GM11168 (cell line): ENCODE results near the gene TRAK2.
"Not testable (repeated sequence)": the region's sequence is repeated elsewhere in the genome, so short reads cannot be mapped to it uniquely, and the experiment has no call there.

ENCODE experiments used
- in situ Hi-C: fragments of 300-500 bp; cut with MboI; formaldehyde crosslinking; loops from one replicate; pipeline ENCODE4 v1.12.0; 2022; ENCODE audit warnings: low sequenced_read_pairs; ENCODE audit not compliant: unreplicated experiment

Gene TRAK2

DNA sequence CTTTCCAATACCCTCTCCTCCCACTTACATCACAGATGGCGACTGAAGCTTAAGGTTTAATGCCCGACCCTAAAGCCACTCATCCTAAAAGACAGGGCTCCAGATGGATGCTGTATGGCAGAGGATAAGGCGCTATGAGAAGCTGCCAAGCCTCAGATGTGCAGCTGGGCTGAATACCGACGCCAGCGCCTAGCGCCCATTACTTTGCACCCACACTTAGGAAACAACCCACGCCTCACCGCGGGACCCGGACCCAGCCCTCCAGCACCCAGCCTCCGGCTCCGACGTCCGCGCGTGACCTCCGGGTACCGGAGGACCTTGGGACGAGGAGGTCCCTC lies 335 bp downstream of the TRAK2 start:
- in situ Hi-C loops: no loop called here

DNA sequence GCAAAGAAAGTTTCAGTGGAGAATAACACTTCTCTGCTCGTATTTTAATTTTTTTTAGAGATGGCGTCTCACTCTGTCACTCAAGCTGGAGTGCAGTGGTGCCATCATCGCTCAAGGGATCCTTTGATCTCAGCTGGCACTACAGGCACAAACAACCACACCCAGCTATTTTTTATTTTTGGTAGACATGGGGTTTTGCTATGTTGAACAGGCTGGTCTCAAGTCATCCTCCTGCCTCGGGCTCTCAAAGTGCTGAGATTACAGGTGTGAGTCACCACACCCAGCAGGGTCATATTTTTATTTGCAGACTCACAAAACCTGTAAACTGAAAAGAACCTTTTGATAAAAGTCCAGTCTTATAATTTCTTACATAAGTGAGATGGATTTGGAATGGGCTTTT lies 2.6 kb downstream of the TRAK2 start:
- in situ Hi-C loops: no loop called here

DNA sequence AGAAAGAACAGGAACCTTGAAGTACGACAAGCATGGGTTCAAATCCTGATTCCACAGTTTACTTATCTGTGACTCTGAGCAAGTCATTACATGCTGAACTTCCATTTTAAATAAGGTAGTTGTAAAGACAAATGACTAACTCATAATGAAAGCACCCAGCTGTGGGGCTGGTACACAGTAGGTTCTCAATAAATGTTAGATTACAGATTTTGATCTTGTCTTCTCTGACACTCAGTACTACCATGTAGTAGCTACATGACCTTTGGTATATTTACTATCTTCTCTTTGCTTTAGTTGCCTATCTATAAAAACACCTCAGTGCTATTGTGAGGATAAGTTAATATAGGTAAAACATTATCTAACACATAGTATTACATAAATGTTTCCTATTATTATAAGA lies 3.2 kb downstream of the TRAK2 start:
- in situ Hi-C loops: no loop called here

DNA sequence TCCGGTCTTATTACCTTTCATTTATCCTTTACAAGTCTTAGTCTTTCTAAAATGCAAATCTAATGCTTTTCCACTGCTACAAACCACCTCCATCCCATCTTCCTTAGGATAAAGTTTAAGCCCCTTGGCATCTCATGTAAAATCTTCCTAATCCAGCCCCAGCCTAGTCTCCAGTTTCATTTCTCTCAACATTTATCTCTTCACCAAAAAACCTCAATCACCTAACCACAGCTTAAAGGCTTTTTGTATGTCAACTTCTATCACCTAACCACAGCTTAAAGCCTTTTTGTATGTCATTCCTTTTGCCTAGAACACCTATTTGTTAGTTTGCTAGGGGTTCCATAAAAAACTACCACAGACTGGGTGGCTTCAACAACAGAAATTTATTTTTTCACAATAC lies 4.2 kb downstream of the TRAK2 start:
- in situ Hi-C loops: no loop called here

DNA sequence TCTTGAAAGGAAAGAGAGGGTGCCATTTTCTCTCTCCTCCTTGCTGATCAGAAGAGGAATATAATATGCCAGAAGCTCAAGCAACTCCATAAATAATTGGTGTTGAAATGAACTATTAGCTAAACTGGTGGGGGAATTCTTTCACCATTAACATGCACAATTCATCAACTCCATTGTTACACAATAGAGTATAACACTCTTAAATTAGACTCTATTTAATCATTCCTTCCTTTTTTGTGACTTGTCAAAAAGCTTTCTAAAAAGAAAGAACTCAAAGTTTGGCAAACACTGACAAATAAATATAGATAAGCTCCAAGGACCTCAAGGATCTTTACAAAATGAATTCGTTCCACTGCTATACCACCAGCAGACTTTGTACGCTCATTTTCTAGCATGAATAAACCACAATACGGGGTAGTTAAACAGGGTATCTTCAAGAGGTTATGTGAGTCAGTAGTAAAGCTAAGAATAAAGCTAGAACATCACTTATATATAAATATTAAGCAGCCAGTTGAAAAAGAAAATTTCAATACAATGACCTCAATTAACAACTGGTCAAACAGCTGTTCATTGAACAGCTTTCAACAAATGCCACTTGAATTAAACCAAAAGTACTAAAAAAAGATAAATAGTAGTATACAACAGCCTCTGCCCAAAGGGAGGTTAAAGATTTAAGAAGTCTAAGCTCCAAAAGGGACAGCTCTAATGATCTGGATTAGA lies 6.4 kb downstream of the TRAK2 start:
- in situ Hi-C loops: no loop called here

DNA sequence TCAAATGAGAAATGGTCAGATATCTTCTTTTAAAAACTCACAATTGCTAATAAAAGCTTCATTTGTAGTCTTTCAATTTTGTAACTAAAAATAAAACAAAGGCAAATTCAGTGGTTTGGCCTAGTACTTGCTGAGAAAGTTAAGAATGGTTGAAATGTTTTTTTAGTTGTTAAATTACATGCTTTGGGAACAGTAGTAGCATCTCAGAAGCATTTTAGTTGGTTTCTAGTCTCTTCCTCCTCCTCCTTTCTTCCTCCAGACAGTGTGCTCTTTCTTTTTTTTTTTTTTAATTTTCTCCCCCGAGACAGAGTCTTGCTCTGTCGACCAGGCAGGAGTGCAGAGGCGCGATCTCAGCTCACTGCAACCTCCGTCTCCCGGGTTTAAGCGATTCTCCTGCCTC lies 9.8 kb downstream of the TRAK2 start:
- in situ Hi-C loops: no loop called here

DNA sequence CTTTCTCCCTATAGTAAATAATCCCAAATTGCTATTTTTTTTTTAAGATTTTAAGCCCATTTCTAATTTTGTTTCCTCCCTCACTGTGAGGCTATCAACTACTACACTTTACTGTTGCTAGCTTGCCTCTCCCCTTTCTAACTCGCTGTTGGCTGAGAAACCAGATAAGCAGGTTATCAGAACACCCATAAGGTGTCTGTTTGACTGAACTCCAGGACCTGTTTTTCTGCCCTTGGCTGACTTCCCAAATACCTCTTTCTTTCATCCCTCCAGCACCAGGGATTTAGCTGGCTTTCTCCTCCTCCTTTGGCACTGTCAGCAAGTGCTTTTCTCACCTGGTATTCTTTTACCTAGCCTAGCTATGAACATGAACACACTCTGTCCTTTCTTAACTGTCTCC lies 11.1 kb downstream of the TRAK2 start:
- in situ Hi-C loops: no loop called here

DNA sequence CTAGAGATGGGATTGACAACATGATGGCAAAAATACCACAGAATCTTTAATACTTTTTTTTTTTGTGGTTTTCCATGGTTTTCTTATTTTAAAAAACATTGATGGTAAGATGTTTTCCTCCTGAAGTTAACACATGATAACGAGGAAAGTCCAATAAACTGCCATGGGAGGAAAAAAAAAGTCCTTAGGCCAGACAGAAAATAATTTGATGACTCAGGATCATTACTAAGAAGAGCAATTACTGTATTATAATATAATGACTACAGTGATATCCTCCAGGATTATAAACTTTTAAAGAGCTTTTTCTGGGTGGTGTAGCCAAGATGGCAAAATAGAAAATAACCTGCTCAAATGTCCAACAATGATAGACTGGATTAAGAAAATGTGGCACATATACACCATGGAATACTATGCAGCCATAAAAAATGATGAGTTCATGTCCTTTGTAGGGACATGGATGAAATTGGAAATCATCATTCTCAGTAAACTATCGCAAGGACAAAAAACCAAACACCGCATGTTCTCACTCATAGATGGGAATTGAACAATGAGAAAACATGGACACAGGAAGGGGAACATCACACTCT lies 11.8 kb downstream of the TRAK2 start:
- in situ Hi-C loops: not testable (repeated sequence)

DNA sequence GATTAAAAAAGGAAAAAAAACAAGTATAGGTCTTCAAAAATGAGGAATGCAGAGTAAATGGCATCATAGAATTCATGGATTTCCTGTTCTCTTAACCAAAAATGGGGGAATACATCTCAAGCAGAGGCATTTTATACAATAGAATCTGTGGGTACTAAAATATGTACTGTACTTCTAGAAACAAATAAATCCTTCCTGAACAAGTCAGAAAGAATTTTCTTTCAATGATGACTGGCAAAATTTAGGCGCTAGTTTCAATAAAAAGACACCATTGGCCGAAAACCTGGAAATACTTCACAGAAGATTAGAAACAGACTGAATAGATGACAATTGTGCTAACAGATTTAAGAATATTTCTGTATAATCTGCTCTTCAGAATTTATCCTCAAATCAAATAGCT lies 15.1 kb downstream of the TRAK2 start:
- in situ Hi-C loops: no loop called here

DNA sequence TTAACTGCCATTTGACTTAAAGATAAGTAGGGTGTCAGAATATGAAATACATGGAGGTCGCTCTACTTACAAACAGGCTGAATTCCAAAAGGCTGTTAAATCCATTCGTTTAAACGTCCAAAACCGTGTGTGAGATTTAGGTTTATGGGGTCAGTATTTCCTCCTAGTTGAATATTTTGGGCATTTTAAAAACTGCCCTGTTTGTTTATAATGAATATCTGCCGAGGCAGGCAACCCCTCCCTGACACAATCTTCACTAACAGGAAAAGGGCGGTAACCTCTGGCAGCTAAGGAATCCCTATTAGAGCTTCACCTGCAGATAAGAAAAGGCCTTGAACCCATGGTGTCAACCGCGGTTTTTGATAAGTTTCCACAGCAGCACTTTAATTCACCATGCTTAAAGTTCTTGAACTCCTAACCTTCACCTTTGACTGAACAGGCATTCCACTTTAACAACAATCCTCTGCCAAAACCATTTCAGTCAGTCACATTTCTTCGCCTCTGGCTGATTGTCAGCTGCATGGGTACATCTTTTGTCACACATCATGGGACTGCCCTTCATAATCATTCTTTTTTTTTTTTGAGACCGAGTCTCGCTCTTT lies 17.8 kb downstream of the TRAK2 start:
- in situ Hi-C loops: no loop called here

DNA sequence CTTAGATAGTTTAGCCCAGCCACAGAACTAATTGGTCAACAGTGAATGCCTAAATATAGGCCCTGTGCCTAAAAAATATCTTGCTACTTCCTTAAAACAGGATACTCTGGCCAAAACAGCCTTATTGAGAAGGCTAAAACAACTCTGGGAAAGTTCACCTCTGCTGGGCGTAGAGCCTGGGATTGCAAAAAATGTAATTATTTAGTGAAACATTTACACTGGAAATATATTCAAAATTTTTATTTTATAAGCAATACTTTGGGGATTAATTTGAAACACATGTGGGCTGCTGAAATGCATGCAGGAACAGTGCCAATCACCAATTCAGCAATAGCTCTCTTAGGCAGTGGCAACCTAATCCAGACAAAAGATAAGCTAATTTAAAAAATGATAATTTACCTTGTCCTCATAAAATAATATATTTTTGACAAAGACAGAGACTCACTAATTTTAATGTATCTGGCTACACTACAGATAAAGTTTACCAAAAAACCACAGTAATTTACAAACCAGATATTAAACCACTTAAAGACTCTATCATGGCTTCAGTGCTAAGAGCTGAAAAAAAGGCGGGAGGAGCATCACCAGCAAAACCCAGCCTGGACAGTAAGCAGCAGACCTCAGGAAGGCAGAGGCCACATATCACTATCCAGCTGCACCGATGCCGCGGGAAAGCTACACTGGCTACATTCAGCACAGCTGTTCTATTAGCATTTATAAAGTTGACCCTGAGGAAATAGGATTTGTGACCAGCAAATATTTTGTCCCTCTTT lies 18.5 kb downstream of the TRAK2 start:
- in situ Hi-C loops: no loop called here

DNA sequence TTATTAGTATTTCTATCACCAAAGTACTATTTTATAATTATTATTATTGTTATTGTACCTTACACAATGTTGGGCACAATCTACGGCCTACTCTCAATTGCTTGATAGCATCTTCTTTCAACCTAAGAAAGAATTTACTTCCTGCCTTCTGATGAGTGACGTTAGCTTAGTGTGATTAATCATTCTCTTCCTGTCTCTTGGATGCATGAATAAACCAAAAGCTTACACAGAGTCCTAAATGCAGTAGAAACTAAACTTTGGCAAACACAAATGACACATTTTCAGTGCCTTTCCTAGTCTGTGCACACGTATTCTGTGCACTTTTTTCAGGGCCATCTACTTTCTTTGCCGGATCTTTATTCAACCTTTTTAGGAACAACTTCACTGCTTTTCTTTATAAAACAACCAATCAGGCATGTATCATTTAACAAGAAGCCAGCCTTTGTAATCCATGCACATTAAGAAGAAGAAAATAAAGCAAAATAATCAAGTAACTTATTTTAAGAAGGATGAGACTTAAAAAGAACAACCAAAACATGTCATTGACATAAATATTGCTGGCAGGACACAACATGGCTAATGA lies 19.1 kb downstream of the TRAK2 start:
- in situ Hi-C loops: no loop called here

DNA sequence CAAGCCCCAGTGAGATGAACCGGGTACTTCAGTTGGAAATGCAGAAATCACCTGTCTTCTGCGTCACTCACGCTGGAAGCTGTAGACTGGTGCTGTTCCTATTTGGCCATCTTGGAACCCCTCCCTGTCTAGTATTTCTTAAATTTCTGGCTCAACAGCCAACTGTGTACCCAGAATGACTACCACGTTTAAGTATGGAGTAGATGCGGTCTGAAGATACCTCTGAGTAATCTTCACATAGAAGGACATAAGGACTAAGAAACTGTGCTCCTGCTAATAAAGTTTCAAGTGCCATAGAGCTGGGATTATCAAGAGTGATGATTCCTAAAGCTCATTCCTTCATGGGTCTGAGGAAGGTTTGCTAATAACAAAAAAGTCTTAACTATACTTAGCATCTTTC lies 20.4 kb downstream of the TRAK2 start:
- in situ Hi-C loops: no loop called here

DNA sequence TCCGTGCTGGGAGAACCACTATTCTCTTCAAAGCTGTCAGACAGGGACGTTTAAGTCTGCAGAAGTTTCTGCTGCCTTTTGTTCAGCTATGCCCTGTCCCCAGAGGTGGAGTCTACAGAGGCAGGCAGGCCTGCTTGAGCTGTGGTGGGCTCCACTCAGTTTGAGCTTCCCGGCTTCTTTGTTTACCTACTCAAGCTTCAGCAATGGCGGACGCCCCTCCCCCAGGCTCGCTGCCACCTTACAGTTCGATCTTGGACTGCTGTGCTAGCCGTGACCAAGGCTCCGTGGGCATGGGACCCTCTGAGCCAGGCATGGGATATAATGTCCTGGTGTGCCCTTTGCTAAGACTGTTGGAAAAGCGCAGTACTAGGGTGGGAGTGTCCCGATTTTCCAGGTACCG lies 20.9 kb downstream of the TRAK2 start:
- in situ Hi-C loops: not testable (repeated sequence)

DNA sequence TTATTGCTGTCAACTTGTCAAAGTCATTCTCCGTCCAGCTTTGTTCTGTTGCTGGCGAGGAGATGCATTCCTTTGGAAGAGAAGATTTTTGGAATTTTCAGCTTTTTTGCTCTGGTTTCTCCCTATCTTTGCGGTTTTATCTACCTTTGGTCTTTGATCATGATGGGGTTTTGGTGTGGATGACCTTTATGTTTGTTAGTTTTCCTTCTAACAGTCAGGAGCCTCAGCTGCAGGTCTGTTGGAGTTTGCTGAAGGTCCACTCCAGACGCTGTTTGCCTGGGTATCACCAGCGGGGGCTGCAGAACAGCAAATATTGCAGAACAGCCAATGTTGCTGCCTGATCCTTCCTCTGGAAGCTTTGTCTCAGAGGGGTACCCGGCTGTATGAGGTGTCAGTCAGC lies 21.4 kb downstream of the TRAK2 start:
- in situ Hi-C loops: not testable (repeated sequence)

DNA sequence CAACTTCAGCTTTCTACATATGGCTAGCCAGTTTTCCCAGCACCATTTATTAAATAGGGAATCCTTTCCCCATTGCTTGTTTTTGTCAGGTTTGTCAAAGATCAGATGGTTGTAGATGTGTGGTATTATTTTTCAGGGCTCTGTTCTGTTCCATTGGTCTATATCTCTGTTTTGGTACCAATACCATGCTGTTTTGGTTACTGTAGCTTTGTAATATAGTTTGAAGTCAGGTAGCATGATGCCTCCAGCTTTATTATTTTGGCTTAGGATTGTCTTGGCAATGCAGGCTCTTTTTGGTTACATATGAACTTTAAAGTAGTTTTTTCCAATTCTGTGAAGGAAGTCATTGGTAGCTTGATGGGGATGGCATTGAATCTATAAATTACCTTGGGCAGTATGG lies 22.9 kb downstream of the TRAK2 start:
- in situ Hi-C loops: not testable (repeated sequence)

DNA sequence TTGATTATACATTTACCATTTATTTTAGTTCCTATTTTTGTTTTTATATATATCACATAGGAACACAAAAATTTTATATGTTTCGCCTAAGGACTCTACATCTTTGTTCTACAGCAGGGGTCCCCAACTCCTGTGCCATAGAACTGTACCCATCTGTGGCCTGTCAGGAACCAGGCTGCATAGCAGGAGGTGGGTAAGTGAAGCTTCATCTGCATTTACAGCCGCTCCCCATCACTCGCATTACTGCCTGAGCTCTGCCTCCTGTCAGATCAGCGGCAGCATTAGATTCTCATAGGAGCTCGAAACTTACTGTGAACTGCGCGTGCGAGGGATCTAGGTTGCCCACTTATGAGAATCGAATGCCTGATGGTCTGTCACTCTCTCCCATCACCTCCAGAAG lies 25.3 kb downstream of the TRAK2 start:
- in situ Hi-C loops: no loop called here

DNA sequence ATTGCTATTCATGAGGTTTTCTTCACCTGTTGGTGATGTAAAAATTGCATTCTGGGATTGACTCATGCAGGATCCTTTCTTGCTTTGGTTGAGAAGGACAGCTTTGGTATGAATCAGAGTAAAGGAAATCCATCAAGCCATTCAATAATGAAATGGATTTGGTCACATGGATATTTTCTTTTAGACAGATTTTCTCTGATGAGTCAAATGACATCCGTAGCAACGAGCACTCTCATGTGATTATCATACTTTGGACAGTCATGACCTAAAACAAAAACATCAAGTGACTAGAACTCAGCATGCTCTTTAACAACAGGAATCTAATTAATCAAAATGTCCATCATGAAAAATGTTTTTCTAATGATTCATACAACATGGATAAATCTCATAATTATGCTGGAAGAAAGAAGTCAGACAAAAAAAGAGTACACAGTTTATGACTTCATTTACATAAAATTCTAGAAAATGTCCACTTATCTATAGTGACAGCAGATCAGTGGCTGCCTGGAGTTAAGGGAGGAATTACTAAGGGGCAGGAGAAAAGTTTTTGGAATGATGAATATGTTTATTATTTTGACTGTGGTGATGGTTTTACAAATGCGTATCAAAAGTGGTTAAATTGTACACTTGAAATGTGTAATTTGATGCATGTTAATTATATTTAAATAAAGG lies 30.7 kb downstream of the TRAK2 start:
- in situ Hi-C loops: no loop called here

DNA sequence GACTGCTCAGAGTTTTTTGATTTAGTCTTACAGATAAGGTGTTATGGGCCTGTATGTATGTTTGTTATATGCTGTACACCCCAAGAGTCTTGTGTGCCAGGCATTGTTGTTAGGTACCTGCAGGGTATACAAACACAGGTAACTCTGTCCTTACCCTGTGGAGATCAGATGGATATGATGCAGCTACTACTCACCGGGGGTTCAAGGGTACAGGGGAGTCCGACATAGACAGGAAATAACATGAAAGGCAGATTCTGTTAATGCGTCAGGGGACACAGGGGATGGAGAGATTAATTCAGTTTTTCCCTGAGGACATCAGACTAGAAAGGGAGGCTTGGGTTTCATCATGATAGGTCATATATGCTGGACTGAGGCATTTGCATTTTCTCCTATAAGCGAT lies 31.3 kb downstream of the TRAK2 start:
- in situ Hi-C loops: no loop called here

DNA sequence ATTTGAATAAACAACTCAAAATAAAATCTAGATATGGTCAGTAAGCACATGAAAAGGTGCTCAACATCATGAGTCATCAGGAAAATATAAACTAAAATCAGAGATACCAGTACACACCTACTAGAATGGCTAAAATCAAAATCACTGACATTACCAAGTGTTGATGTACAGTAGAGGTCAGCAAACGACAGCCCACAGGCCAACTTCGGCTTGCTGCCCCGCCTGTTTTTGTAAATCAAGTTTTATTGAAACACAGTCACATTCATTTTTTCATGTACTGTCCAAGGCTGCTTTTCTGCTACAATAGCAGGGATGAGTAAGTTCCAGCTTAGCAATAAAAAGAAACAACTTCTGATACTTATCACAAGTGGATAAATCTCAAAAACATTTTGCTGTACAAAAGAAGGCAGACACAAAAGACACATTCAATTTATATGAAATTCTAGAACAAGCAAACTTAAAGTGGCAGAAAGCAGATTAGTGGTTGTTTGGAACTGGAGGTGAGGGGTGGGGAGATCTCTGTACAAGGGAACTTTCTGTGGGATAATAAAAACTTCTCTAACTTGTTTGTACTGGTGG lies 32.1 kb downstream of the TRAK2 start:
- in situ Hi-C loops: no loop called here
